Panc1 (cell line): ENCODE measurements around the gene LIMK1. TPM values are rescaled to one million over a fixed set of nuclear protein-coding genes. Genes with fewer than 3 reads are reported as not detected.

Experiments used
- ATAC-seq: fragments of 200-7000 bp; cut with Tn5 transposase; 2 replicates; pipeline ENCODE4 v1.9.1; 2020; ENCODE audit warnings: mild to moderate bottlenecking, moderate library complexity
- BruUV-seq: library from RNA; stranded (reverse); fragments of 400-500 nt; replicated peaks from 2 replicates; lab custom pipeline; 2021; lab: Mats Ljungman, UMichigan
- CTCF ChIA-PET: fragments of 300-600 bp; sonication (Branson Sonifier 250); formaldehyde crosslinking; loops from one replicate; lab custom pipeline; 2022; ENCODE audit warnings: antibody characterized with exemption; lab: Charles Lee
- POLR2A ChIA-PET: fragments of 300-600 bp; sonication (Branson Sonifier 250); formaldehyde crosslinking; loops from one replicate; lab custom pipeline; 2022; ENCODE audit warnings: antibody characterized with exemption; lab: Charles Lee
- DNase-seq: peaks from one replicate; pipeline ENCODE4 v3.0.0-alpha.2; 2010; ENCODE audit warnings: low read depth, low spot score
- H3K27ac ChIP-seq: 2 replicates; pipeline ENCODE4 v1.5.1; 2011; ENCODE audit warnings: mild to moderate bottlenecking, low read length, inconsistent platforms
- H3K27me3 ChIP-seq: fragments of 200-500 bp; sonication (Bioruptor generic); 2 replicates; pipeline ENCODE4 v1.6.0; 2014; ENCODE audit warnings: low read length, inconsistent platforms; ENCODE audit not compliant: control insufficient read depth, insufficient read depth
- H3K36me3 ChIP-seq: fragments of 200-500 bp; sonication (Bioruptor generic); 2 replicates; pipeline ENCODE4 v1.5.1; 2014; ENCODE audit warnings: inconsistent platforms, mild to moderate bottlenecking, low read length, moderate library complexity; ENCODE audit not compliant: control insufficient read depth, insufficient read depth
- H3K4me1 ChIP-seq: 2 replicates; pipeline ENCODE4 v1.5.1; 2011; ENCODE audit warnings: inconsistent platforms, mild to moderate bottlenecking, low read length, moderate library complexity; ENCODE audit not compliant: control insufficient read depth, insufficient read depth
- H3K4me3 ChIP-seq, 2 experiments: 2 replicates each; pipeline ENCODE4 v1.5.1; 2011 to 2012; ENCODE audit warnings: low read depth in 2 of 2, low read length in 2 of 2, mild to moderate bottlenecking in 2 of 2, inconsistent platforms in 1 of 2, moderate library complexity in 1 of 2
- H3K9me3 ChIP-seq: fragments of 200-500 bp; sonication (Bioruptor generic); 2 replicates; pipeline ENCODE4 v1.5.1; 2014; ENCODE audit warnings: low read depth, mild to moderate bottlenecking, inconsistent platforms, low read length, moderate library complexity; ENCODE audit not compliant: control insufficient read depth, insufficient read depth
- POLR2AphosphoS5 ChIP-seq: IDR thresholded peaks from 2 replicates; pipeline ENCODE4 v1.6.1; 2012; ENCODE audit warnings: mild to moderate bottlenecking, low read depth, low read length, moderate library complexity
- SIN3A ChIP-seq: IDR thresholded peaks from 2 replicates; pipeline ENCODE4 v1.6.1; 2012; ENCODE audit warnings: low read depth, mild to moderate bottlenecking, low read length, moderate library complexity, borderline replicate concordance; ENCODE audit not compliant: insufficient read depth
- TCF7L2 ChIP-seq: IDR thresholded peaks from 2 replicates; pipeline ENCODE4 v1.6.1; 2011; ENCODE audit warnings: mild to moderate bottlenecking, low read depth, low read length, inconsistent platforms
- in situ Hi-C: cut with HindIII; loops from 2 replicates; pipeline ENCODE4 v1.10.0; 2016; ENCODE audit warnings: low sequenced_read_pairs, low pct_unique_long_range_greater_than_20kb
- intact Hi-C: fragments of 100-400 bp; cut with micrococcal nuclease; formaldehyde crosslinking; loops from one replicate; pipeline ENCODE4 v1.10.0; 2022; ENCODE audit not compliant: unreplicated experiment
- total RNA-seq: library from RNA; stranded (reverse); gene quantifications from one replicate; pipeline ENCODE4 v1.2.1, GENCODE V29; 2021; ENCODE audit not compliant: unreplicated experiment
- TF ChIP-seq, protein P1 (sequence below): fragments of 450-650 bp; IDR thresholded peaks from 2 replicates; pipeline ENCODE4 v1.5.1; 2017; ENCODE audit warnings: mild to moderate bottlenecking
- TF ChIP-seq, protein P2 (sequence below), 2 experiments: IDR thresholded peaks; 2 replicates each; pipeline ENCODE4 v1.6.1; 2011 to 2012; ENCODE audit warnings: low read depth in 2 of 2, control low read depth in 1 of 2, low read length in 1 of 2, mild to moderate bottlenecking in 1 of 2, moderate library complexity in 1 of 2; ENCODE audit not compliant: insufficient read depth in 1 of 2

Gene LIMK1
- total RNA-seq, 1 experiment from 2014 or later: 59.6 TPM

DNA sequence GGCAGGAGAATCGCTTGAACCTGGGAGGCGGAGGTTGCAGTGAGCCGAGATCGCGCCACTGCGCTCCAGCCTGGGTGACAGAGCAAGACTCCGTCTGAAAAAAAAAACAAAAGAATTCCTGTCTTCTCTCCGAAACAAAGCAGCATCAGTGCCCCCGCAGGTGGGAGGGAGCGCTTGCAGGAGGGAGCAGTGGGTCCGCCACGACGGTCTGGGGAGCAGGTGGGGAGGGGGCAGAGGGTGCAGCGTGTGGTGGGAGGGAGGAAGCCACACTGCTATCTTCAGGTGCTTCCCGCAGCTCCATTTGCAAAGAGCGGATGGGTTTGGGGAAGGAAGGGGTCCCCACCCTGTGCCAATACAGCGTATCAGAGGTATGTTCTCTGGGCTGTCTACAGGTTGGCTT, 31.7 kb downstream of the LIMK1 start:
- no peak for ATAC-seq
- Histone ChIP-seq H3K9me3 (no peaks in the 10 kb centered on the region), H3K27me3 (no peaks in the 10 kb centered on the region), H3K36me3 (no peaks in the 10 kb centered on the region), H3K4me1 (no peaks in the 10 kb centered on the region), H3K27ac (no peak overlapping the region), H3K4me3 (no peak overlapping the region)
- no peak for TF ChIP-seq SIN3A
- no TSS peak for BruUV-seq
- POLR2A ChIA-PET: no interaction called here
- DNase-seq: no peak
- intact Hi-C loops: loop anchor here (10.0 kb wide), 1 partner anchor 49 kb away; no protein-coding TSS in a partner anchor
- CTCF ChIA-PET: no interaction called here
- in situ Hi-C loops: no loop called here

DNA sequence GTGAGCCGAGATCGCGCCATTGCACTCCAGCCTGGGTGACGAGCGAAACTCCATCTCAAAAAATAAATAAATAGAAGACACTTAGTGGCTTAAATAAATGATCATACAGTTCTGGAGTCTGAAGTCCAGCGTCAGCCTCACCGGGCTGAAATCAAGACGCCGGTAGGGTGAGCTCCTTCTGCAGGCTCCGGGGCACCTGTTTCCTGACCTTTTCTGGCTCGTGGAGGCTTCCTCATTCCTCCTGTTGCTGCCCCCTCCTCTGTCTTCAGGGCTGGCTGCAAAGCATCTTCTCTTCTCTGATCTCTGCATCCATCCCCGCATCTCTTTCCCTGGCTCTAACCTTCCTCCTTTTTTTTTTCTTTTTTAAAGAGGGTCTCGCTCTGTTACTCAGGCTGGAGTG, 32.8 kb downstream of the LIMK1 start:
- in situ Hi-C loops (no loop called here), intact Hi-C loops (loop anchor here (10.0 kb wide), 1 partner anchor 48 kb away; no protein-coding TSS in a partner anchor)
- no peak overlapping the region for H3K27ac ChIP-seq
- DNase-seq (no peak), ATAC-seq (no peak)
- no peaks in the 10 kb centered on the region for H3K9me3 ChIP-seq
- CTCF ChIA-PET: interaction anchor here (0.7 kb wide), 1 partner anchor 83 kb away, joined by 4 read pairs; no protein-coding TSS in a partner anchor
- TF ChIP-seq, protein P1, sequence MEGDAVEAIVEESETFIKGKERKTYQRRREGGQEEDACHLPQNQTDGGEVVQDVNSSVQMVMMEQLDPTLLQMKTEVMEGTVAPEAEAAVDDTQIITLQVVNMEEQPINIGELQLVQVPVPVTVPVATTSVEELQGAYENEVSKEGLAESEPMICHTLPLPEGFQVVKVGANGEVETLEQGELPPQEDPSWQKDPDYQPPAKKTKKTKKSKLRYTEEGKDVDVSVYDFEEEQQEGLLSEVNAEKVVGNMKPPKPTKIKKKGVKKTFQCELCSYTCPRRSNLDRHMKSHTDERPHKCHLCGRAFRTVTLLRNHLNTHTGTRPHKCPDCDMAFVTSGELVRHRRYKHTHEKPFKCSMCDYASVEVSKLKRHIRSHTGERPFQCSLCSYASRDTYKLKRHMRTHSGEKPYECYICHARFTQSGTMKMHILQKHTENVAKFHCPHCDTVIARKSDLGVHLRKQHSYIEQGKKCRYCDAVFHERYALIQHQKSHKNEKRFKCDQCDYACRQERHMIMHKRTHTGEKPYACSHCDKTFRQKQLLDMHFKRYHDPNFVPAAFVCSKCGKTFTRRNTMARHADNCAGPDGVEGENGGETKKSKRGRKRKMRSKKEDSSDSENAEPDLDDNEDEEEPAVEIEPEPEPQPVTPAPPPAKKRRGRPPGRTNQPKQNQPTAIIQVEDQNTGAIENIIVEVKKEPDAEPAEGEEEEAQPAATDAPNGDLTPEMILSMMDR: no peak
- TF ChIP-seq SIN3A: no peak
- TF ChIP-seq, protein P2, sequence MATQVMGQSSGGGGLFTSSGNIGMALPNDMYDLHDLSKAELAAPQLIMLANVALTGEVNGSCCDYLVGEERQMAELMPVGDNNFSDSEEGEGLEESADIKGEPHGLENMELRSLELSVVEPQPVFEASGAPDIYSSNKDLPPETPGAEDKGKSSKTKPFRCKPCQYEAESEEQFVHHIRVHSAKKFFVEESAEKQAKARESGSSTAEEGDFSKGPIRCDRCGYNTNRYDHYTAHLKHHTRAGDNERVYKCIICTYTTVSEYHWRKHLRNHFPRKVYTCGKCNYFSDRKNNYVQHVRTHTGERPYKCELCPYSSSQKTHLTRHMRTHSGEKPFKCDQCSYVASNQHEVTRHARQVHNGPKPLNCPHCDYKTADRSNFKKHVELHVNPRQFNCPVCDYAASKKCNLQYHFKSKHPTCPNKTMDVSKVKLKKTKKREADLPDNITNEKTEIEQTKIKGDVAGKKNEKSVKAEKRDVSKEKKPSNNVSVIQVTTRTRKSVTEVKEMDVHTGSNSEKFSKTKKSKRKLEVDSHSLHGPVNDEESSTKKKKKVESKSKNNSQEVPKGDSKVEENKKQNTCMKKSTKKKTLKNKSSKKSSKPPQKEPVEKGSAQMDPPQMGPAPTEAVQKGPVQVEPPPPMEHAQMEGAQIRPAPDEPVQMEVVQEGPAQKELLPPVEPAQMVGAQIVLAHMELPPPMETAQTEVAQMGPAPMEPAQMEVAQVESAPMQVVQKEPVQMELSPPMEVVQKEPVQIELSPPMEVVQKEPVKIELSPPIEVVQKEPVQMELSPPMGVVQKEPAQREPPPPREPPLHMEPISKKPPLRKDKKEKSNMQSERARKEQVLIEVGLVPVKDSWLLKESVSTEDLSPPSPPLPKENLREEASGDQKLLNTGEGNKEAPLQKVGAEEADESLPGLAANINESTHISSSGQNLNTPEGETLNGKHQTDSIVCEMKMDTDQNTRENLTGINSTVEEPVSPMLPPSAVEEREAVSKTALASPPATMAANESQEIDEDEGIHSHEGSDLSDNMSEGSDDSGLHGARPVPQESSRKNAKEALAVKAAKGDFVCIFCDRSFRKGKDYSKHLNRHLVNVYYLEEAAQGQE (IDR thresholded peaks at IDR 0.05; ENCODE audit: insufficient read depth in 1 of 2, low read depth in 2 of 2, low read length in 1 of 2): no peak
- TF ChIP-seq TCF7L2: no peak
- no peak for TF ChIP-seq POLR2AphosphoS5
- H3K36me3 ChIP-seq: no peaks in the 10 kb centered on the region
- no peak overlapping the region for H3K4me3 ChIP-seq
- POLR2A ChIA-PET: interaction anchor here (0.6 kb wide), 1 partner anchor 34 kb away, joined by 10 read pairs; no protein-coding TSS in a partner anchor
- no peaks in the 10 kb centered on the region for H3K4me1 ChIP-seq
- no TSS peak for BruUV-seq
- H3K27me3 ChIP-seq: no peaks in the 10 kb centered on the region

DNA sequence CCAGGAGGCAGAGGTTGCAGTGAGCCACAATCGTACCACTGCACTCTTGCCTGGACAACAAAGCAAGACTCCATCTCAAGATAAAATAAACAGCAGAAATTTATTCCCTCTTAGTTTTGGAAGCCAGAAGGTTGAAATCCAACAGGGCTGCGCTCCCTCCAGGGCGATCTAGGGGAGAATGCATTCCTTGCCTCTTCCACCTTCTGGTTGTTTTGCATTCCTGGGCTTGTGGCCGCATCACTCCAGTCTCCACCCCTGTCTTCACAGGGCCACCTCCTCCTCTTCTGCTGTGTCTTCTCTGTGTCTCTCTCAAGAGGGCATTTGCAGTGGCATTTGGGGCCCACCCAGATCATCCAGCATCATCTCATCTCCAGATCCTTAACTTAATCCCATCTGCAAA, 36.2 kb downstream of the LIMK1 start:
- Histone ChIP-seq H3K27ac (no peak overlapping the region), H3K4me3 (no peak overlapping the region), H3K36me3 (no peaks in the 10 kb centered on the region), H3K27me3 (no peaks in the 10 kb centered on the region), H3K9me3 (no peaks in the 10 kb centered on the region), H3K4me1 (no peaks in the 10 kb centered on the region)
- DNase-seq (no peak), ATAC-seq (no peak)
- POLR2A ChIA-PET: no interaction called here
- intact Hi-C loops (loop anchor here (10.0 kb wide), 1 partner anchor 45 kb away; no protein-coding TSS in a partner anchor), in situ Hi-C loops (no loop called here)
- CTCF ChIA-PET: no interaction called here
- no peak for TF ChIP-seq SIN3A
- no peak for TF ChIP-seq POLR2AphosphoS5
- TF ChIP-seq, protein P2 (IDR thresholded peaks at IDR 0.05; ENCODE audit: insufficient read depth in 1 of 2, low read depth in 2 of 2, low read length in 1 of 2): no peak
- TF ChIP-seq, protein P1: no peak
- no peak for TF ChIP-seq TCF7L2
- no TSS peak for BruUV-seq
